Right lung (tissue), 5 donors: ENCODE measurements around the gene RPE65. TPM values are rescaled to one million over a fixed set of nuclear protein-coding genes. Genes with fewer than 3 reads are reported as not detected.

Experiments
- polyA plus RNA-seq, 5 donors: library from polyadenylated mRNA; unstranded; fragments of 120-200 nt; gene quantifications; one replicate each; pipeline versions ENCODE4 v1.2.1 to v1.2.3, GENCODE V29; 2013; ENCODE audit warnings: inconsistent platforms in 1 of 5, low replicate concordance in 1 of 5; ENCODE audit not compliant: insufficient read length in 5 of 5, insufficient read depth in 1 of 5

Gene RPE65
- polyA plus RNA-seq, 5 donors, result 0.09 to 0.69 (median 0.31) TPM

Other genes with a start within 250 kb of the RPE65 start
- gene WLS, start 217.4 kb downstream of the RPE65 start, polyA plus RNA-seq, result 100 to 1,000 TPM; 112 to 174 (median 149) TPM
- gene DEPDC1, start 47.1 kb upstream of the RPE65 start, polyA plus RNA-seq, result 10 to 100 TPM in 4 of 5 donors, 1 to 10 TPM in 1; 8.1 to 30.8 (median 16.0) TPM